ENCODE data around the gene CNPY4.

The CNPY4 gene

DNA sequence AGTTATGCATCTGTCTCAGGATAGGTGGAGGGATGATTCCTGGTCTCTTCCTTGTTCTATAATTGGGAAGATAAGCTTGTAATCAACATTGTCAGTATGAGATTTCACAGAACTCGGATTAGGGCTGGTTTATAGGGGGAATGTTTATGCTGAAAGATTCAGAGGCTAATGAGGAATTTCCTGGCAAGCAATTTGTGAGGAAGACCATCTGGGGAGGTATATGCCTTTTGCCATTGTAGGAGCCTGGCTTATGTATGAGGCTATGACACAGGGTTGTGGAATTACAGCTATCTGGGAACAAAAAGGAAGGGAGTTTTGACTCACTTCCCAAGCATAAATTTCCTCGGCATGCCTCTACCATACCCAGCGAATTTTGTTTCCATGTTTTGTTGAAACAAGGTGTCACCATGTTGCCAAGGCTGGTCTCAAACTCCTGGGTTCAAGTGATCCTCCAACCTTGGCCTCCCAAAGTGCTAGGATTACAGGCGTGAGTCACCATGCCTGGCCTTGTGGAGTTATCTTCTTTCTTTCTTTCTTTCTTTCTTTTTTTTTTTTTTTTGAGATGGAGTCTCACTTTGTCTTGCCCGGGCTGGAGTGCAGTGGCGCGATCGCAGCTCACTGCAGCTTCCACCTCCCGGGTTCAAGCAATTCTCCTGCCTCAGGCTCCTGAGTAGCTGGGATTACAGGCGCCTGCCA lies 32.2 kb upstream of the CNPY4 start:
- ChIA-PET POLR2A (ENCODE audit: low non-redundant PET) (interaction anchor here (0.7 to 1.5 kb wide), 3 partner anchors 13 to 574 kb away, joined by 4 to 10 read pairs (median 4); no protein-coding TSS in a partner anchor), CTCF (no interaction called here)
- peak; percentile 70 for DNase-seq (ENCODE audit: low spot score)
- TF ChIP-seq, protein P1, sequence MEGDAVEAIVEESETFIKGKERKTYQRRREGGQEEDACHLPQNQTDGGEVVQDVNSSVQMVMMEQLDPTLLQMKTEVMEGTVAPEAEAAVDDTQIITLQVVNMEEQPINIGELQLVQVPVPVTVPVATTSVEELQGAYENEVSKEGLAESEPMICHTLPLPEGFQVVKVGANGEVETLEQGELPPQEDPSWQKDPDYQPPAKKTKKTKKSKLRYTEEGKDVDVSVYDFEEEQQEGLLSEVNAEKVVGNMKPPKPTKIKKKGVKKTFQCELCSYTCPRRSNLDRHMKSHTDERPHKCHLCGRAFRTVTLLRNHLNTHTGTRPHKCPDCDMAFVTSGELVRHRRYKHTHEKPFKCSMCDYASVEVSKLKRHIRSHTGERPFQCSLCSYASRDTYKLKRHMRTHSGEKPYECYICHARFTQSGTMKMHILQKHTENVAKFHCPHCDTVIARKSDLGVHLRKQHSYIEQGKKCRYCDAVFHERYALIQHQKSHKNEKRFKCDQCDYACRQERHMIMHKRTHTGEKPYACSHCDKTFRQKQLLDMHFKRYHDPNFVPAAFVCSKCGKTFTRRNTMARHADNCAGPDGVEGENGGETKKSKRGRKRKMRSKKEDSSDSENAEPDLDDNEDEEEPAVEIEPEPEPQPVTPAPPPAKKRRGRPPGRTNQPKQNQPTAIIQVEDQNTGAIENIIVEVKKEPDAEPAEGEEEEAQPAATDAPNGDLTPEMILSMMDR (conservative IDR thresholded peaks at IDR 0.05; ENCODE audit: low read depth): no peak
- H3K27ac ChIP-seq: peak overlapping the region; percentile 85

DNA sequence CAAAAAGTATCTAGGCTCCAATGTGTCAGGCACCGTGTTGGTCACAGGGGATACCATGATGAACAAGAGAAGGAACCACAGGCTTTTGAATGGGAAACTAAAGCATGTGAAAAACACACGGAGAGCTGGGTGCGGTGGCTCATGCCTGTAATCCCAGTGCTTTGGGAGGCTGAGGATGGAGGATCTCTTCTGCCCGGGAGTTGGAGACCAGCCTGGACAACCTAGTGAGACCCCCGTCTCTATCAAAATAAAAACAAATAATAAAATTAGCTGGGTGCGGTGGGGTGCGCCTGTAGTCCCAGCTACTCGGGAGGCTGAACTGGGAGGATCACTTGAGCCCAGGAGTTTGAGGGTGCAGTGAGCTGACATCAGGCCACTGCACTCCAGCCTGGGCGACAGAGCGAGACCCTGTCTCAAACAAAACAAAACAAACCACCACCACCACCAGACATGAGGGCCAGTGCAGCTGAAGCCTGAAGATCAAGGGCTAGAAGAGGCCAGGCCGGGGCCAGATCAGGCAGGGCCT lies 31.3 kb upstream of the CNPY4 start:
- no peak for DNase-seq (ENCODE audit: low spot score)
- peak overlapping the region; percentile 85 for H3K27ac ChIP-seq
- CTCF ChIA-PET: no interaction called here
- POLR2A ChIA-PET (ENCODE audit: low non-redundant PET): interaction anchor here (0.7 to 1.5 kb wide), 2 partner anchors 12 to 573 kb away, joined by 4 to 10 read pairs; no protein-coding TSS in a partner anchor
- TF ChIP-seq, protein P1 (conservative IDR thresholded peaks at IDR 0.05; ENCODE audit: low read depth): no peak

DNA sequence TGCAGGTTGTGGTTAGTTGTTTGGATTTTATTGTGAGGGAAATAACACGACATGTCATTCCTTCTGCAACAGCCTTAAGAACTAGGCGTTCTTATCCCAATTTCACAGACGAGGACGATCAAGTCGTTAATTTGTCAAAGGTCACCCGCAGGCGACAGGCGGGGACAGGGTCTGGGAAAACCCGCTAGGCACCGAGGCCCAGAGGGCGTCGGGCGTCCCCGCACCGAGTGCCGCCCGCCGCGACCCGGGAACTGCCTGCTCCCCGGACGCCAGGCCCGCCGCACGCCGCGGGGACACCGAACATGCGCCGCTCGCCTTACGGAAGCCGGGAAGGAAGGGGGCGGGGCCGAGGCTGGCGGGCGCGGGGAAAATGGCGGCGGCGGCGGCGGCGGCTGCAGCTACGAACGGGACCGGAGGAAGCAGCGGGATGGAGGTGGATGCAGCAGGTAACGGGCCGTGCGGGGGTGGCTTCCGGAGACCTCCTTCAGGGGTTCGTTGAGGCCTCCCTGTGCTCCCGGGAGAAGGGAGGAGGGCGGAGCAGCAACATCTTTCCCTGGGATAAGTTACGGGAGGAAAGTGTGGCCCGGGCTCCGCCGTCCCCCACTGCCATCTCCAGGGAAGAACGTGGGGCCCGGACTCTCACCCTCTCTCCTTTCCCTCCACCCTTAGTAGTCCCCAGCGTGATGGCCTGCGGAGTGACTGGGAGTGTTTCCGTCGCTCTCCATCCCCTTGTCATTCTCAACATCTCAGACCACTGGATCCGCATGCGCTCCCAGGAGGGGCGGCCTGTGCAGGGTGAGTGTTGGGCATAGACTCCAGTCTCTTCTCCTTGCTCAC lies 30.6 kb upstream of the CNPY4 start, which contains the start of gene COPS6:
COPS6 (plus strand) TSS at position 349 of the 837 bp plus-strand sequence; CDS start at position 371, 22 bp downstream.
- peak; percentile 59 for DNase-seq (ENCODE audit: low spot score)
- ChIA-PET CTCF (no interaction called here), POLR2A (ENCODE audit: low non-redundant PET) (interaction anchor here (1.5 kb wide), 1 partner anchor 12 kb away, joined by 4 read pairs; no protein-coding TSS in a partner anchor)
- H3K27ac ChIP-seq: peak within 1 kb of the TSS; percentile 85
- TF ChIP-seq, protein P1 (conservative IDR thresholded peaks at IDR 0.05; ENCODE audit: low read depth): no peak

DNA sequence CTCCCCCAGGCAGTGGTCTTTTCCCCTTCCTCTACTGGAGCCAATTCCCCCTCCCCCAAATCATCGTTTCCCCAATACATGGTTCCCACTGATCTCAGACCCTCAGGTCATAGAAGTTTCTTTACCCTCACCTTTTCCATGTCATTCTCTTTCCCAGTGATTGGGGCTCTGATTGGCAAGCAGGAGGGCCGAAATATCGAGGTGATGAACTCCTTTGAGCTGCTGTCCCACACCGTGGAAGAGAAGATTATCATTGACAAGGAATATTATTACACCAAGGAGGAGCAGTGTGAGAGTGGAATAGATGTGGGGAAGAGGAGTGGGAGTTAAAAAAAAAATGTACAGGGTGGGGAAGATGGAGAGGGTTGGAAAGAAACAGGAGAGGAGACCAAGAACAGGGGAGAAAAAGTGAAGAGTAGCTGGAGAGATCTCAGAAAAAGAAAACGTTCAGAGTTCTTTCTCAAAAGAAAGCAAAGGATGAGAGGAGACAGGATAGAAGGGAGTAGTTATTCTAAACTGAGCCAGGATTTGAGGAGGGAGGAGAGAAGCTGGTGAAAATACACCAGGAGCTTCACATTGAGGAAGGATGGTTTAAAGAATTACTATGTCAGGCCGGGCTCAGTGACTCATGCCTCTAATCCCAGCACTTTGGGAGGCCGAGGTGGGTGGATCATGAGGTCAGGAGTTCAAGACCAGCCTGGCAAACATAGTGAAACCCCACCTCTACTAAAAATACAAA lies 29.8 kb upstream of the CNPY4 start:
- TF ChIP-seq, protein P1 (conservative IDR thresholded peaks at IDR 0.05; ENCODE audit: low read depth): no peak
- POLR2A ChIA-PET (ENCODE audit: low non-redundant PET): no interaction called here
- H3K27ac ChIP-seq: peak overlapping the region; percentile 85
- CTCF ChIA-PET: interaction anchor here (0.7 kb wide), 1 partner anchor 100 kb away, joined by 3 read pairs; no protein-coding TSS in a partner anchor
- DNase-seq (ENCODE audit: low spot score): no peak

DNA sequence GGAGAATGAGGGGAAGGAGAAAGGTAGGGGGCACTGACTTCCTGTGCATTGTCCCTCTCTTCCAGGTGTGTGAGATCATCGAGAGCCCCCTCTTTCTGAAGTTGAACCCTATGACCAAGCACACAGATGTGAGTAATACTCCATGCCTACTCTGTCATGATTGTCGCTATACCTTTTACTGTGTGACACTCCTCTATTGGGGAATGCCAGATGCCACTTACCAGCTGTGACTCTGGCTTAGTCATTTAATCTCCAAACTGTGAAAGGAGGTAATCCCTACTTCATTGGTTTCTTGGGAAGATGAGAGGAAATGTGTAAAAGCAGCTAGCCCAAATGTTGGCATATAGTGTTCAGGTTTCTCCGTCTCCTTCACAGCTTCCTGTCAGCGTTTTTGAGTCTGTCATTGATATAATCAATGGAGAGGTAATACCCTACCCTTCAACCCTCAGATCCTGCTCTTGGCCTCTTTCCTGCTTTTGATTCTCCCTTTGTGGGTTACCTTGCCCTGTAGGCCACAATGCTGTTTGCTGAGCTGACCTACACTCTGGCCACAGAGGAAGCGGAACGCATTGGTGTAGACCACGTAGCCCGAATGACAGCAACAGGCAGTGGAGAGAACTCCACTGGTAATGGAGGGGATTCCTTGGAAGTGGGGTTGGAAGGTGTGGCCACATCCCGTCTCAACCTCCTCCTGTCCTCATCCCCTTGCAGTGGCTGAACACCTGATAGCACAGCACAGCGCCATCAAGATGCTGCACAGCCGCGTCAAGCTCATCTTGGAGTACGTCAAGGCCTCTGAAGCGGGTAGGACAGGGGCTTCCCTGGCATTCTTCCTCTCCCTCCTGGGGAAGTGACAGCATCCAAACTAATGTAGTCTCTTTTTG lies 28.7 kb upstream of the CNPY4 start:
- peak overlapping the region; percentile 59 for H3K27ac ChIP-seq
- no peak for DNase-seq (ENCODE audit: low spot score)
- CTCF ChIA-PET: interaction anchor here (0.5 to 0.6 kb wide), 2 partner anchors 784 to 1308 kb away, joined by 3 to 5 read pairs; partner anchors contain the start of gene SRRT
- POLR2A ChIA-PET (ENCODE audit: low non-redundant PET): interaction anchor here (1.0 kb wide), 1 partner anchor 10 kb away, joined by 4 read pairs; no protein-coding TSS in a partner anchor
- TF ChIP-seq, protein P1 (conservative IDR thresholded peaks at IDR 0.05; ENCODE audit: low read depth): no peak
